K562 (cell line): ENCODE measurements around the gene GLP1R. TPM values are rescaled to one million over a fixed set of nuclear protein-coding genes. Genes with fewer than 3 reads are reported as not detected.

ENCODE experiments used
- ATAC-seq: fragments of 200-7000 bp; cut with Tn5 transposase; 3 replicates; pipeline ENCODE4 v1.9.1; 2020; ENCODE audit warnings: moderate library complexity
- Bru-seq: library from RNA; stranded (reverse); fragments of 400-500 nt; gene quantifications from one replicate; lab custom pipeline; 2021; lab: Mats Ljungman, UMichigan
- BruChase-seq, 2 experiments: library from RNA; stranded (reverse); fragments of 400-500 nt; gene quantifications; one replicate each; lab custom pipeline; 2021; lab: Mats Ljungman, UMichigan
- BruUV-seq: library from RNA; stranded (reverse); fragments of 400-500 nt; replicated peaks from 2 replicates; lab custom pipeline; 2021; lab: Mats Ljungman, UMichigan
- CTCF ChIA-PET: fragments of 300-600 bp; formaldehyde crosslinking; extraction: SDS; loops from one replicate; lab custom pipeline; 2021; ENCODE audit warnings: low intra/inter-chr PET ratio; lab: Yijun Ruan, JAX
- POLR2A ChIA-PET: fragments of 300-600, 350-650 bp; sonication (Branson Sonifier 250); formaldehyde crosslinking; extraction: SDS; loops from one replicate; lab custom pipeline; 2021; ENCODE audit warnings: antibody characterized with exemption, inconsistent platforms; lab: Yijun Ruan, JAX
- DNase-seq, 4 experiments: peaks; one replicate each; pipeline versions ENCODE4 v3.0.0 to v3.0.0-alpha.2; 2011 to 2018; ENCODE audit warnings: low spot score in 3 of 4, mixed read lengths in 3 of 4; ENCODE audit errors: extremely low read depth in 1 of 4
- FAIRE-seq: peaks from 2 replicates; lab custom pipeline; 2011; peaks lifted over from hg19 to GRCh38; lab: Jason Lieb, UNC
- H2AFZ ChIP-seq: 2 replicates; pipeline ENCODE4 v1.6.0; 2011; ENCODE audit warnings: low read depth, low read length, control low read depth, inconsistent platforms
- H3K27ac ChIP-seq: fragments of 200-600 bp; 3 replicates; pipeline ENCODE4 v1.8.0; 2011; ENCODE audit warnings: low read depth, mild to moderate bottlenecking, control low read depth, inconsistent platforms, low read length, moderate library complexity, mixed read lengths; ENCODE audit errors: extremely low read depth
- H3K27me3 ChIP-seq, 2 experiments: fragments of 300-600 bp in 1 of 2; 2 replicates in 1 of 2; 3 replicates in 1 of 2; pipeline versions ENCODE4 v1.6.0 to v1.8.0; 2011; ENCODE audit warnings: inconsistent platforms in 2 of 2, low read length in 2 of 2, mild to moderate bottlenecking in 1 of 2, mixed read lengths in 1 of 2, moderate library complexity in 1 of 2; ENCODE audit not compliant: control insufficient read depth in 2 of 2, insufficient read depth in 2 of 2
- H3K36me3 ChIP-seq: fragments of 300-600 bp; 3 replicates; pipeline ENCODE4 v1.8.0; 2011; ENCODE audit warnings: mild to moderate bottlenecking, low read length, inconsistent platforms; ENCODE audit not compliant: control insufficient read depth, insufficient read depth
- H3K4me1 ChIP-seq, 2 experiments: fragments of 200-600 bp in 1 of 2; replicated peaks in 1 of 2; 2 replicates in 1 of 2; 3 replicates in 1 of 2; pipeline versions ENCODE4 v1.5.1 to v1.8.0; 2011; ENCODE audit warnings: inconsistent platforms in 2 of 2, low read length in 2 of 2, mild to moderate bottlenecking in 1 of 2, mixed read lengths in 1 of 2, moderate library complexity in 1 of 2; ENCODE audit not compliant: control insufficient read depth in 2 of 2, insufficient read depth in 2 of 2
- H3K4me2 ChIP-seq: 2 replicates; pipeline ENCODE4 v1.6.1; 2011; ENCODE audit warnings: low read length, control low read depth, inconsistent platforms, mixed read lengths; ENCODE audit not compliant: insufficient read depth
- H3K4me3 ChIP-seq: fragments of 200-600 bp; sonication (generic), shearing (Covaris generic); 2 replicates; pipeline ENCODE4 v1.5.1; 2016; ENCODE audit warnings: control low read depth, inconsistent platforms
- H3K79me2 ChIP-seq: fragments of 200-600 bp; 3 replicates; pipeline ENCODE4 v1.8.0; 2011; ENCODE audit warnings: low read length, inconsistent platforms; ENCODE audit not compliant: control insufficient read depth, insufficient read depth
- H3K9ac ChIP-seq, 2 experiments: 2 replicates each; pipeline versions ENCODE4 v1.6.0 to v1.6.1; 2011; ENCODE audit warnings: low read depth in 2 of 2, low read length in 2 of 2, control low read depth in 1 of 2, inconsistent platforms in 1 of 2, mild to moderate bottlenecking in 1 of 2, mixed read lengths in 1 of 2; ENCODE audit not compliant: insufficient read depth in 1 of 2
- H3K9me1 ChIP-seq: one replicate; pipeline ENCODE4 v1.6.0; 2011; ENCODE audit warnings: inconsistent platforms, mild to moderate bottlenecking, low read length, moderate library complexity; ENCODE audit not compliant: control insufficient read depth, insufficient read depth
- H3K9me3 ChIP-seq: replicated peaks from 2 replicates; pipeline ENCODE4 v1.5.1; 2011; ENCODE audit warnings: low read depth, low read length, inconsistent platforms; ENCODE audit not compliant: control insufficient read depth, insufficient read depth
- H4K20me1 ChIP-seq: replicated peaks from 2 replicates; pipeline ENCODE4 v1.6.1; 2011; ENCODE audit warnings: low read length, inconsistent platforms, mixed read lengths; ENCODE audit not compliant: control insufficient read depth, insufficient read depth
- CREB3L1 ChIP-seq: fragments of 450-650 bp; IDR thresholded peaks from 2 replicates; pipeline ENCODE4 v1.6.1; 2014; ENCODE audit warnings: low read depth, mild to moderate bottlenecking, moderate library complexity, borderline replicate concordance
- FOXP4 ChIP-seq: sonication (generic); formaldehyde crosslinking; IDR thresholded peaks from 2 replicates; pipeline ENCODE4 v1.8.0; 2022; ENCODE audit warnings: mild to moderate bottlenecking, missing genetic modification reagents, borderline replicate concordance
- HMG20B ChIP-seq: fragments of 250-450 bp; sonication (Bioruptor Pico); IDR thresholded peaks from 2 replicates; pipeline ENCODE4 v1.5.0; 2021; ENCODE audit warnings: mild to moderate bottlenecking
- NONO ChIP-seq, 2 experiments: fragments of 200-400 bp in 1 of 2; fragments of 450-650 bp in 1 of 2; formaldehyde crosslinking in 1 of 2; IDR thresholded peaks; 2 replicates each; pipeline ENCODE4 v1.6.1; 2017; ENCODE audit warnings: low read depth in 2 of 2, mild to moderate bottlenecking in 2 of 2, moderate library complexity in 2 of 2, low read length in 1 of 2
- RBM39 ChIP-seq: fragments of 200-400 bp; formaldehyde crosslinking; optimal IDR thresholded peaks from 2 replicates; pipeline ENCODE3; 2018; ENCODE audit warnings: low read depth, low read length
- ZNF274 ChIP-seq: IDR thresholded peaks from 2 replicates; pipeline ENCODE4 v1.6.1; 2011; ENCODE audit warnings: low read depth, mild to moderate bottlenecking, low read length, moderate library complexity, borderline replicate concordance
- WGBS: fragments of 100-300 bp; shearing (Covaris generic); methylation state at CpG from one replicate; pipeline ENCODE4 v1.1.6; 2016; ENCODE audit warnings: low coverage, mixed read lengths; ENCODE audit not compliant: insufficient coverage; ENCODE audit errors: missing lambda C conversion rate; 5-methylcytosine and 5-hydroxymethylcytosine counted together
- in situ Hi-C: fragments of 300-500 bp; cut with MboI; formaldehyde crosslinking; loops from 4 replicates; pipeline ENCODE4 v1.15.0; 2018; ENCODE audit warnings: inconsistent platforms, mixed read lengths
- intact Hi-C: fragments of 100-400 bp; cut with micrococcal nuclease; formaldehyde crosslinking; loops from 2 replicates; pipeline ENCODE4 v1.14.2; 2022
- long read RNA-seq, 3 experiments: library from polyadenylated mRNA in 2 of 3; library from RNA in 1 of 3; unstranded in 2 of 3; stranded (forward) in 1 of 3; transcript quantifications; one replicate each; pipeline ENCODE4 v2.0.0, GENCODE V29; 2019 to 2022
- polyA minus RNA-seq, 3 experiments: library from RNA; depleted of rRNA, polyadenylated mRNA; stranded (reverse); fragments of >200 nt; gene quantifications; 2 replicates each; pipeline ENCODE4 v1.2.3, GENCODE V29; 2011
- polyA plus RNA-seq, 8 experiments: library from polyadenylated mRNA; depleted of rRNA in 4 of 8; stranded (reverse) in 5 of 8; unstranded in 3 of 8; fragments of >200 nt; fragmentation: Nextera tagmentation in 2 of 8; fragmentation: Illumina TruSeq in 1 of 8; extraction: Ambion mirVana in 2 of 8; extraction: Trizol in 1 of 8; gene quantifications; 2 replicates each; pipeline versions ENCODE4 v1.2.1 to v1.2.3, GENCODE V29; 2011 to 2014; ENCODE audit warnings: inconsistent platforms in 1 of 8, missing spikeins in 1 of 8
- total RNA-seq, 7 experiments: library from RNA; depleted of rRNA in 6 of 7; stranded (reverse); fragments of >200 nt in 6 of 7; fragmentation: Illumina TruSeq in 2 of 7; extraction: Trizol in 2 of 7; gene quantifications; 2 replicates each; pipeline versions ENCODE4 v1.2.1 to v1.2.3, GENCODE V29; 2011 to 2021; ENCODE audit warnings: low replicate concordance in 1 of 7

The GLP1R gene
- not detected in 2 replicates for total RNA-seq (2011; cell fraction: chromatin; rRNA removed; ENCODE audit: low replicate concordance)
- not detected in 2 replicates for total RNA-seq (2011; cell fraction: nucleolus; rRNA removed)
- total RNA-seq (2011; cell fraction: nucleoplasm; rRNA removed): not detected in 2 replicates
- total RNA-seq (2014; rRNA removed) (not detected in 2 replicates), total RNA-seq (2014; rRNA removed; fragmentation: Illumina TruSeq; extraction: Trizol) (not detected in 2 replicates), total RNA-seq (2015; rRNA removed; fragmentation: Illumina TruSeq; extraction: Trizol) (not detected in 2 replicates), total RNA-seq (2021) (not detected in 2 replicates), polyA plus RNA-seq (2011; rRNA removed) (not detected in 2 replicates), polyA plus RNA-seq (2014; fragmentation: Illumina TruSeq; extraction: Trizol) (not detected in 2 replicates), polyA plus RNA-seq (2014; fragmentation: Nextera tagmentation; extraction: Ambion mirVana) (not detected), polyA plus RNA-seq (2014; rRNA removed) (not detected in 2 replicates), polyA minus RNA-seq (2011; rRNA and poly(A)+ RNA removed) (not detected in 2 replicates), Bru-seq, nascent RNA (not detected), BruChase-seq, experiment 1, labeled RNA remaining after a 2-hour chase (not detected), BruChase-seq, experiment 2, labeled RNA remaining after a 6-hour chase (not detected)
- not detected in 2 replicates for polyA plus RNA-seq (2011; cell fraction: cytosol; rRNA removed)
- polyA plus RNA-seq (2011; cell fraction: nucleus; rRNA removed): not detected in 2 replicates
- polyA plus RNA-seq (2012): not detected in 2 replicates
- polyA minus RNA-seq (2011; cell fraction: cytosol; rRNA and poly(A)+ RNA removed): not detected in 2 replicates
- not detected in 2 replicates for polyA minus RNA-seq (2011; cell fraction: nucleus; rRNA and poly(A)+ RNA removed)
- long read RNA-seq, experiment 1: 0 reads
- long read RNA-seq, experiment 2: 0 reads
- long read RNA-seq, experiment 3: 0 reads

GRCh38 chr6:39048481-39049399, at the start of gene GLP1R:
Gene GLP1R, plus strand, starts transcription at chr6:39048781. Its CDS starts 60 bp downstream, at chr6:39048841.
- no peaks in the 10 kb centered on the region for H3K9me3 ChIP-seq
- H3K4me3 ChIP-seq: no peak within 1 kb of the TSS
- no peak for TF ChIP-seq FOXP4 (CRISPR knock-in tag)
- no peak for TF ChIP-seq NONO (IDR thresholded peaks at IDR 0.05; ENCODE audit: low read depth in 2 of 2, low read length in 1 of 2)
- no peak for TF ChIP-seq HMG20B
- TF ChIP-seq CREB3L1: no peak
- no peak for TF ChIP-seq ZNF274
- TF ChIP-seq RBM39: no peak
- peaks cover 41 to 82% of the 10 kb centered on the region in 2 experiments for H3K27me3 ChIP-seq
- H3K9me1 ChIP-seq: no peaks in the 10 kb centered on the region
- ChIA-PET POLR2A (interaction anchor here (0.7 kb wide), 1 partner anchor 805 kb away, joined by 4 read pairs; no protein-coding TSS in a partner anchor), CTCF (no interaction called here)
- peaks cover 28% of the 10 kb centered on the region for H4K20me1 ChIP-seq
- in situ Hi-C loops (no loop called here), intact Hi-C loops (no loop called here)
- ATAC-seq: no peak
- H3K4me2 ChIP-seq: no peak within 1 kb of the TSS
- H2AFZ ChIP-seq: no peak within 1 kb of the TSS
- peak in 2 of 4 experiments; percentile 42 to 44 for DNase-seq
- FAIRE-seq: no peak
- H3K9ac ChIP-seq: no peak within 1 kb of the TSS
- no peaks in the 10 kb centered on the region for H3K79me2 ChIP-seq
- no peak within 1 kb of the TSS for H3K27ac ChIP-seq
- peaks cover 0 to 9% of the 10 kb centered on the region in 2 experiments; a peak in 2 of 5 replicates for H3K4me1 ChIP-seq
- no peaks in the 10 kb centered on the region for H3K36me3 ChIP-seq
- no TSS peak for BruUV-seq
- WGBS: 11% methylated on average over 38 of the region's 74 CpGs
